Measurements from ENCODE around the gene ACAT2.
"Not testable (repeated sequence)": the region's sequence is repeated elsewhere in the genome, so short reads cannot be mapped to it uniquely, and the experiment has no call there.

The ACAT2 gene

GRCh38 chr6:159790149-159790955, 28.5 kb downstream of the ACAT2 start, which contains the start of gene MRPL18:
Gene MRPL18, plus strand, starts transcription at chr6:159790467. Its CDS starts 121 bp downstream, at chr6:159790588.
- H3K4me3 ChIP-seq (ENCODE audit: control insufficient read depth, low read depth, low read length) = peak within 1 kb of the TSS; percentile 69
- DNase-seq (ENCODE audit: low read depth) = peak; percentile 93

GRCh38 chr6:159790956-159791598, 29.2 kb downstream of the ACAT2 start:
- TF ChIP-seq CTCF (IDR thresholded peaks at IDR 0.05; ENCODE audit: control insufficient read depth, insufficient read depth, low read depth, low read length, missing control alignments) = no peak
- no peak for DNase-seq (ENCODE audit: low read depth)
- peak overlapping the region; percentile 69 for H3K4me3 ChIP-seq (ENCODE audit: control insufficient read depth, low read depth, low read length)

More at GRCh38 chr6:159790149-159790955, 28.5 kb downstream of the ACAT2 start, which contains the start of gene MRPL18:
- TF ChIP-seq CTCF (IDR thresholded peaks at IDR 0.05; ENCODE audit: control insufficient read depth, insufficient read depth, low read depth, low read length, missing control alignments) = no peak

- DNase-seq (ENCODE audit: low read depth); H3K4me3 ChIP-seq (ENCODE audit: control insufficient read depth, low read depth, low read length): not testable (repeated sequence)
Observed at GRCh38 chr6:159794976-159795375, 33.1 kb downstream of the ACAT2 start.

GRCh38 chr6:159797554-159797953, 35.7 kb downstream of the ACAT2 start:
- DNase-seq (ENCODE audit: low read depth) = no peak
- H3K4me3 ChIP-seq (ENCODE audit: control insufficient read depth, low read depth, low read length) = no peak overlapping the region
- no peak for TF ChIP-seq CTCF (IDR thresholded peaks at IDR 0.05; ENCODE audit: control insufficient read depth, insufficient read depth, low read depth, low read length, missing control alignments)

GRCh38 chr6:159800141-159800865, 38.5 kb downstream of the ACAT2 start, which contains the start of gene PNLDC1:
Gene PNLDC1, plus strand, starts transcription at chr6:159800276. Its CDS starts 32 bp downstream, at chr6:159800308.
- H3K4me3 ChIP-seq (ENCODE audit: control insufficient read depth, low read depth, low read length) = no peak within 1 kb of the TSS
- no peak for TF ChIP-seq CTCF (IDR thresholded peaks at IDR 0.05; ENCODE audit: control insufficient read depth, insufficient read depth, low read depth, low read length, missing control alignments)
- DNase-seq (ENCODE audit: low read depth) = no peak

GRCh38 chr6:159801935-159802334, 40.1 kb downstream of the ACAT2 start:
- TF ChIP-seq CTCF (IDR thresholded peaks at IDR 0.05; ENCODE audit: control insufficient read depth, insufficient read depth, low read depth, low read length, missing control alignments) = no peak
- no peak for DNase-seq (ENCODE audit: low read depth)
- H3K4me3 ChIP-seq (ENCODE audit: control insufficient read depth, low read depth, low read length) = no peak overlapping the region
